IMR-90 (cell line): ENCODE results near the gene KCNMA1.

Experiments
- CEBPB ChIP-seq: IDR thresholded peaks from 2 replicates; pipeline ENCODE4 v1.6.1; 2012; ENCODE audit warnings: low read depth, low read length, improper control_type of control experiment
- CTCF ChIP-seq: conservative IDR thresholded peaks from 2 replicates; pipeline ENCODE4 v1.5.1; 2012; ENCODE audit warnings: mild to moderate bottlenecking, low read depth, low read length, improper control_type of control experiment
- FOS ChIP-seq: fragments of 150-350 bp; IDR thresholded peaks from 2 replicates; pipeline ENCODE4 v1.6.1; 2016; ENCODE audit warnings: low read depth, low read length
- MXI1 ChIP-seq: IDR thresholded peaks from 2 replicates; pipeline ENCODE4 v1.6.1; 2012; ENCODE audit warnings: low read depth, mild to moderate bottlenecking, low read length, moderate library complexity, borderline replicate concordance
- POLR2A ChIP-seq: IDR thresholded peaks from 2 replicates; pipeline ENCODE4 v1.6.1; 2012; ENCODE audit warnings: mild to moderate bottlenecking, low read depth, low read length
- RFX5 ChIP-seq: IDR thresholded peaks from 2 replicates; pipeline ENCODE4 v1.8.0; 2012; ENCODE audit warnings: low read depth, mild to moderate bottlenecking, low read length, moderate library complexity
- SMC3 ChIP-seq: fragments of 150-350 bp; IDR thresholded peaks from 2 replicates; pipeline ENCODE4 v1.6.1; 2016; ENCODE audit warnings: low read depth, mild to moderate bottlenecking, antibody characterized with exemption, low read length, moderate library complexity
- USF2 ChIP-seq: fragments of 150-350 bp; IDR thresholded peaks from 2 replicates; pipeline ENCODE4 v1.6.1; 2017; ENCODE audit warnings: mild to moderate bottlenecking, antibody characterized with exemption, low read length, low read depth

- TF ChIP-seq SMC3 = no peak
- TF ChIP-seq POLR2A = no peak
- TF ChIP-seq CTCF = no peak
- TF ChIP-seq CEBPB = no peak
- TF ChIP-seq RFX5 = no peak
- TF ChIP-seq USF2 = no peak
- no peak for TF ChIP-seq MXI1
- TF ChIP-seq FOS = no peak
Observed at GRCh38 chr10:77191324-77192049, 446.1 kb downstream of the KCNMA1 start.
